ENCODE data around the gene TMEM117. TPM values are rescaled to one million over a fixed set of nuclear protein-coding genes. Genes with fewer than 3 reads are reported as not detected.

Gene TMEM117
- total and polyA plus RNA-seq, 2 donors (not counting 1 experiment from before 2014, with no cell fraction given): 2.0 to 10.4 TPM

DNA sequence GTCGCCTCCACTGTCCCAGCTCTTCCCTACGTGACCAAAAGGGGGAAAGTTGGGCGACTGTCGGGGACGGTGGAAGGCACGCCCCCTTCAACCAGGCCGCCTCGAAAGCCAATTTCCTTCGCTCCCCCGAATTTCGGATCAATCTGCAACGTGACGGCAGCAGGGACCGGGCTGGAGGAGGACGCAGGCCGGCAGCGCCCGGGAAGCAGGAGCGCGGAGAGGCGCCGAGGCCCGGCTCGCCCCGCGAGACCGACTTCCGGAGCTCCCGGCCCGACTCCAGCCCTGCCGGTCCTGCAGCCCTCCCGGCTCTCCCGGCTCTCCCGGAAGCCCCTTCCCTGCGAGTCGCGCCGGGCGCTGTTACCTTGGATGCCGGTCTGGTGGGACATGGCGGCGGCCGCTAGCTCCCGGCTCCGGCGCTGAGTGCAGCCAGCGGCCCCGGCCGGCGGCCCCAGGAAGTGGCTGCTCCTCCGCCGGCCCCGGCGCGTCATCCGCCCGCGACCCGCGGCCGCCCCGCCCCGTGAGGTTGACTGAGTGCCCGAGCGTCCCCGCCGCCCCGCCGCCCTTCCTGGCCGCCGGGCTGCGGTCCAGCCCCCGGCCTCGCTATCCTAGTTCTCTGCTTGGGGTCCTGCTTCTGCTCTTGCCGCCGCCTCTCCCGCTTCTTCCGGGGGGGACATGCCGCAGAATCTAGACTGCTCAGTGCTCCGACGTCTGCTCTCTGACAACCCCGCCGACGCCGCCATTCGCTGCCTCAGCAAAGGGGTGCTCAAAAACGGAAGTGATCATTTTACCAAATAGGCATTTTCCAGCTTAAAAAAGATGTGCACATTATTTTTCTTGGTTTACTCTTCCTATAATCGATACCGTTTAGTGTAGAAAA is 29.8 kb upstream of the TMEM117 start, which contains the start of gene TWF1:
TSS of gene TWF1 (minus strand) at position 458 of the 877 bp plus-strand sequence. CDS start at position 386, 72 bp downstream.
- ChIA-PET CTCF (interaction anchor here (0.9 to 2.9 kb wide), 8 partner anchors 9 to 76 kb away, joined by 3 to 14 read pairs (median 4); partner anchors contain the start of gene TMEM117), POLR2A (interaction anchor here (0.6 to 2.6 kb wide), 5 partner anchors 18 to 76 kb away, joined by 3 to 29 read pairs (median 8); partner anchors contain the start of genes IRAK4, PUS7L and TMEM117)
- Mint-ChIP-seq H3K27me3 (no peaks in the 10 kb centered on the region), H3K9me3 (ENCODE audit: insufficient read depth) (no peaks in the 10 kb centered on the region), H3K27ac (peak within 1 kb of the TSS; percentile 100), H3K4me1 (peaks cover 24% of the 10 kb centered on the region), H3K4me3 (peak within 1 kb of the TSS; percentile 99)
- DNase-seq (peak; percentile 93), ATAC-seq (ENCODE audit: low read depth) (peak; percentile 95)
- Histone ChIP-seq H3K79me2 (ENCODE audit: control insufficient read depth, insufficient read depth, low read length) (peaks cover 40% of the 10 kb centered on the region), H3K27me3 (replicated peaks in 1 of 4; ENCODE audit: control extremely low read depth in 1 of 4, control insufficient read depth in 3 of 4, insufficient read depth in 4 of 4, low read length in 3 of 4) (no peaks in the 10 kb centered on the region), H3K4me2 (replicated peaks; ENCODE audit: low read depth, low read length, poor library complexity, severe bottlenecking) (peak within 1 kb of the TSS; percentile 85), H4K20me1 (ENCODE audit: control insufficient read depth, insufficient read depth, low read length, poor library complexity, severe bottlenecking) (peaks cover 7% of the 10 kb centered on the region), H3K9me3 (ENCODE audit: control extremely low read depth in 1 of 3, control insufficient read depth in 2 of 3, insufficient read depth in 1 of 3, low read length in 2 of 3) (no peaks in the 10 kb centered on the region), H3K4me3 (ENCODE audit: control extremely low read depth in 1 of 5, extremely low read depth in 1 of 5, insufficient read depth in 1 of 5, low read depth in 2 of 5, low read length in 4 of 5) (peak within 1 kb of the TSS; percentile 78 to 94 (median 85)), H3K27ac (ENCODE audit: low read length in 2 of 2) (peak within 1 kb of the TSS; percentile 87 to 96), H3K9ac (ENCODE audit: low read length) (peak within 1 kb of the TSS; percentile 97), H2AFZ (ENCODE audit: insufficient read depth, low read depth, low read length, poor library complexity, severe bottlenecking) (peak within 1 kb of the TSS; percentile 92), H3K4me1 (ENCODE audit: control insufficient read depth in 2 of 2, insufficient read depth in 2 of 2, low read length in 2 of 2) (peaks cover 11 to 28% of the 10 kb centered on the region in 2 donors), H3K36me3 (replicated peaks in 1 of 2; ENCODE audit: control extremely low read depth in 1 of 2, control insufficient read depth in 1 of 2, extremely low read depth in 1 of 2, insufficient read depth in 2 of 2, low read length in 1 of 2) (peaks cover 4 to 17% of the 10 kb centered on the region in 2 experiments)
- intact Hi-C loops (cut with micrococcal nuclease): loop anchor here (1.0 to 5.0 kb wide), 4 partner anchors 30 to 1480 kb away; partner anchors contain the start of genes IRAK4, PPHLN1, PUS7L and TMEM117
- no peak for TF ChIP-seq EZH2 (IDR thresholded peaks at IDR 0.05; ENCODE audit: borderline replicate concordance, insufficient read depth, low read depth, low read length, poor library complexity, severe bottlenecking)
- TF ChIP-seq, protein P1, sequence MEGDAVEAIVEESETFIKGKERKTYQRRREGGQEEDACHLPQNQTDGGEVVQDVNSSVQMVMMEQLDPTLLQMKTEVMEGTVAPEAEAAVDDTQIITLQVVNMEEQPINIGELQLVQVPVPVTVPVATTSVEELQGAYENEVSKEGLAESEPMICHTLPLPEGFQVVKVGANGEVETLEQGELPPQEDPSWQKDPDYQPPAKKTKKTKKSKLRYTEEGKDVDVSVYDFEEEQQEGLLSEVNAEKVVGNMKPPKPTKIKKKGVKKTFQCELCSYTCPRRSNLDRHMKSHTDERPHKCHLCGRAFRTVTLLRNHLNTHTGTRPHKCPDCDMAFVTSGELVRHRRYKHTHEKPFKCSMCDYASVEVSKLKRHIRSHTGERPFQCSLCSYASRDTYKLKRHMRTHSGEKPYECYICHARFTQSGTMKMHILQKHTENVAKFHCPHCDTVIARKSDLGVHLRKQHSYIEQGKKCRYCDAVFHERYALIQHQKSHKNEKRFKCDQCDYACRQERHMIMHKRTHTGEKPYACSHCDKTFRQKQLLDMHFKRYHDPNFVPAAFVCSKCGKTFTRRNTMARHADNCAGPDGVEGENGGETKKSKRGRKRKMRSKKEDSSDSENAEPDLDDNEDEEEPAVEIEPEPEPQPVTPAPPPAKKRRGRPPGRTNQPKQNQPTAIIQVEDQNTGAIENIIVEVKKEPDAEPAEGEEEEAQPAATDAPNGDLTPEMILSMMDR (IDR thresholded peaks at IDR 0.05): peak; percentile 31
- under 1% methylated on average over 86 of the region's 89 CpGs for WGBS (ENCODE audit: insufficient coverage)

Measured in B cell (primary cell).